Dermis lymphatic vessel endothelial cell (primary cell): ENCODE data around the gene WNT8A. TPM values are rescaled to one million over a fixed set of nuclear protein-coding genes. Genes with fewer than 3 reads are reported as not detected.

Experiments
- total RNA-seq: library from RNA; depleted of rRNA; stranded (reverse); fragments of >200 nt; gene quantifications from 2 replicates; pipeline ENCODE4 v1.2.1, GENCODE V29; 2014

The WNT8A gene
- not detected in 2 replicates for total RNA-seq

GRCh38 chr5:138083702-138084101 is at the start of gene WNT8A:
Gene WNT8A, plus strand, starts transcription at chr5:138084033. Its CDS starts 95 bp downstream, at chr5:138084128.

GRCh38 chr5:138138949-138139780 is 55.3 kb downstream of the WNT8A start, which contains the start of gene NME5:
Gene NME5, minus strand, starts transcription at chr5:138139428. Its CDS starts 648 bp downstream, at chr5:138138780.

Other genes with a start within 250 kb of the WNT8A start
- gene MYOT, start 216.2 kb upstream of the WNT8A start, total RNA-seq: not detected in 2 replicates
- gene PKD2L2, start 194.6 kb upstream of the WNT8A start, total RNA-seq: not detected in 2 replicates
- 21.1 and 23.6 TPM in 2 replicates for gene FAM13B, start 51.0 kb upstream of the WNT8A start, total RNA-seq
- 1.2 and 2.3 TPM in 2 replicates for gene NME5, start 55.4 kb downstream of the WNT8A start, total RNA-seq
- 21.3 and 28.4 TPM in 2 replicates for gene BRD8, start 94.6 kb downstream of the WNT8A start, total RNA-seq
- gene KIF20A, start 95.1 kb downstream of the WNT8A start, total RNA-seq: 8.3 and 11.8 TPM in 2 replicates
- gene CDC23, start 129.3 kb downstream of the WNT8A start, total RNA-seq: 29.9 and 31.0 TPM in 2 replicates
- not detected in 2 replicates for gene GFRA3, start 190.6 kb downstream of the WNT8A start, total RNA-seq
- gene CDC25C, start 247.8 kb downstream of the WNT8A start, total RNA-seq: 0.98 and 1.4 TPM in 2 replicates